ENCODE results near the gene FAM111B.
A peak's percentile ranks its signal among the peaks of the same experiment; 100 is the strongest.

The FAM111B gene

GRCh38 chr11:59173964-59174663 is 67.1 kb downstream of the FAM111B start:
- Histone ChIP-seq H3K9me3 (ENCODE audit: severe bottlenecking) (peaks cover 1% of the 10 kb centered on the region), H3K4me3 (ENCODE audit: severe bottlenecking) (peak overlapping the region; percentile 79), H3K27me3 (ENCODE audit: insufficient read depth, poor library complexity, severe bottlenecking) (no peaks in the 10 kb centered on the region), H3K27ac (ENCODE audit: poor library complexity, severe bottlenecking) (peak overlapping the region; percentile 95), H3K4me1 (ENCODE audit: insufficient read depth, poor library complexity, severe bottlenecking) (peaks cover 14% of the 10 kb centered on the region), H3K36me3 (ENCODE audit: low read depth) (peaks cover 7% of the 10 kb centered on the region)
- TF ChIP-seq CTCF (IDR thresholded peaks at IDR 0.05; ENCODE audit: poor library complexity, severe bottlenecking): no peak
- ATAC-seq (ENCODE audit: low read depth): peak; percentile 44
- peak; percentile 82 for DNase-seq (ENCODE audit: low spot score)

- peak; percentile 69 for ATAC-seq (ENCODE audit: low read depth)
Measured at GRCh38 chr11:59174664-59175033, 67.6 kb downstream of the FAM111B start.

GRCh38 chr11:59175091-59175501 is 68.1 kb downstream of the FAM111B start:
- DNase-seq (ENCODE audit: low spot score) (no peak), ATAC-seq (ENCODE audit: low read depth) (no peak)
- H3K36me3 ChIP-seq (ENCODE audit: low read depth): peaks cover 16% of the 10 kb centered on the region
- H3K27ac ChIP-seq (ENCODE audit: poor library complexity, severe bottlenecking): peak overlapping the region; percentile 95
- TF ChIP-seq CTCF (IDR thresholded peaks at IDR 0.05; ENCODE audit: poor library complexity, severe bottlenecking): no peak
- H3K4me1 ChIP-seq (ENCODE audit: insufficient read depth, poor library complexity, severe bottlenecking): peaks cover 14% of the 10 kb centered on the region
- no peaks in the 10 kb centered on the region for H3K27me3 ChIP-seq (ENCODE audit: insufficient read depth, poor library complexity, severe bottlenecking)
- no peak overlapping the region for H3K4me3 ChIP-seq (ENCODE audit: severe bottlenecking)
- peaks cover 6% of the 10 kb centered on the region for H3K9me3 ChIP-seq (ENCODE audit: severe bottlenecking)

More at GRCh38 chr11:59174664-59175033, 67.6 kb downstream of the FAM111B start:
- DNase-seq (ENCODE audit: low spot score): no peak
- H3K27me3 ChIP-seq (ENCODE audit: insufficient read depth, poor library complexity, severe bottlenecking): no peaks in the 10 kb centered on the region
- no peak overlapping the region for H3K4me3 ChIP-seq (ENCODE audit: severe bottlenecking)
- H3K27ac ChIP-seq (ENCODE audit: poor library complexity, severe bottlenecking): peak overlapping the region; percentile 95
- peaks cover 6% of the 10 kb centered on the region for H3K9me3 ChIP-seq (ENCODE audit: severe bottlenecking)
- TF ChIP-seq CTCF (IDR thresholded peaks at IDR 0.05; ENCODE audit: poor library complexity, severe bottlenecking): no peak
- H3K4me1 ChIP-seq (ENCODE audit: insufficient read depth, poor library complexity, severe bottlenecking): peaks cover 14% of the 10 kb centered on the region
- peaks cover 13% of the 10 kb centered on the region for H3K36me3 ChIP-seq (ENCODE audit: low read depth)

GRCh38 chr11:59176330-59176729 is 69.3 kb downstream of the FAM111B start:
- no peak for ATAC-seq (ENCODE audit: low read depth)
- Histone ChIP-seq H3K4me1 (ENCODE audit: insufficient read depth, poor library complexity, severe bottlenecking) (peaks cover 14% of the 10 kb centered on the region), H3K27me3 (ENCODE audit: insufficient read depth, poor library complexity, severe bottlenecking) (no peaks in the 10 kb centered on the region), H3K4me3 (ENCODE audit: severe bottlenecking) (no peak overlapping the region), H3K27ac (ENCODE audit: poor library complexity, severe bottlenecking) (no peak overlapping the region), H3K36me3 (ENCODE audit: low read depth) (peaks cover 18% of the 10 kb centered on the region), H3K9me3 (ENCODE audit: severe bottlenecking) (peaks cover 6% of the 10 kb centered on the region)
- no peak for TF ChIP-seq CTCF (IDR thresholded peaks at IDR 0.05; ENCODE audit: poor library complexity, severe bottlenecking)
- DNase-seq (ENCODE audit: low spot score): no peak
